Large intestine (tissue), 3 donors: ENCODE results near the gene PTPN9. TPM values are rescaled to one million over a fixed set of nuclear protein-coding genes. Genes with fewer than 3 reads are reported as not detected.
"Not testable (repeated sequence)": the region's sequence is repeated elsewhere in the genome, so short reads cannot be mapped to it uniquely, and the experiment has no call there.

Source experiments
- DNase-seq, 2 donors: peaks; one replicate each; pipeline versions ENCODE4 v3.0.0 to v3.0.0-alpha.2; 2013
- H3K27ac ChIP-seq: one replicate; pipeline ENCODE4 v1.5.1; 2013; ENCODE audit warnings: low read length
- H3K27me3 ChIP-seq: 2 replicates; pipeline ENCODE4 v1.6.1; 2013; ENCODE audit warnings: low read length; ENCODE audit not compliant: control insufficient read depth, insufficient read depth
- H3K36me3 ChIP-seq: 2 replicates; pipeline ENCODE4 v1.6.1; 2013; ENCODE audit warnings: low read length; ENCODE audit not compliant: control insufficient read depth, insufficient read depth
- H3K4me1 ChIP-seq: one replicate; pipeline ENCODE4 v1.6.1; 2013; ENCODE audit warnings: low read length; ENCODE audit not compliant: control insufficient read depth, insufficient read depth
- H3K4me3 ChIP-seq: one replicate; pipeline ENCODE4 v1.5.1; 2013; ENCODE audit warnings: low read length
- H3K9me3 ChIP-seq: one replicate; pipeline ENCODE4 v1.6.1; 2013; ENCODE audit warnings: mild to moderate bottlenecking, low read depth, low read length, moderate library complexity; ENCODE audit not compliant: control insufficient read depth
- WGBS: methylation state at CpG from one replicate; pipeline ENCODE4 v1.1.5; 2013; ENCODE audit warnings: low lambda C conversion rate; ENCODE audit not compliant: insufficient coverage; 5-methylcytosine and 5-hydroxymethylcytosine counted together
- polyA plus RNA-seq: library from polyadenylated mRNA; unstranded; fragments of 120-200 nt; gene quantifications from one replicate; pipeline ENCODE4 v1.2.1, GENCODE V29; 2013

PTPN9 gene
- polyA plus RNA-seq, 1 donor = 42.3 TPM

- no peak for DNase-seq
- peaks cover 66% of the 10 kb centered on the region for H3K36me3 ChIP-seq
- H3K27me3 ChIP-seq = no peaks in the 10 kb centered on the region
- H3K9me3 ChIP-seq = no peaks in the 10 kb centered on the region
- no CpG with 5 or more reads among the region's 8 CpGs for WGBS
- no peak overlapping the region for H3K4me3 ChIP-seq
- H3K27ac ChIP-seq = no peak overlapping the region
- H3K4me1 ChIP-seq = no peaks in the 10 kb centered on the region
These were observed 26.9 kb upstream of the PTPN9 start for GRCh38 chr15:75606026-75606425.

- no peak overlapping the region for H3K27ac ChIP-seq
- DNase-seq = no peak
- H3K4me3 ChIP-seq = no peak overlapping the region
- H3K27me3 ChIP-seq = no peaks in the 10 kb centered on the region
- peaks cover 59% of the 10 kb centered on the region for H3K36me3 ChIP-seq
- no peaks in the 10 kb centered on the region for H3K9me3 ChIP-seq
- no peaks in the 10 kb centered on the region for H3K4me1 ChIP-seq
- no CpG with 5 or more reads among the region's 2 CpGs for WGBS
These were observed 20.3 kb upstream of the PTPN9 start for GRCh38 chr15:75599401-75599800.

GRCh38 chr15:75598361-75598760, 19.2 kb upstream of the PTPN9 start:
- no peaks in the 10 kb centered on the region for H3K4me1 ChIP-seq

GRCh38 chr15:75597667-75598341, 18.7 kb upstream of the PTPN9 start:
- no CpG with 5 or more reads among the region's 3 CpGs for WGBS

More at GRCh38 chr15:75598361-75598760, 19.2 kb upstream of the PTPN9 start:
- H3K27me3 ChIP-seq = no peaks in the 10 kb centered on the region
- no peak overlapping the region for H3K4me3 ChIP-seq
- DNase-seq = no peak
- peaks cover 58% of the 10 kb centered on the region for H3K36me3 ChIP-seq
- WGBS = no CpG with 5 or more reads among the region's 4 CpGs
- H3K27ac ChIP-seq = no peak overlapping the region
- no peaks in the 10 kb centered on the region for H3K9me3 ChIP-seq

GRCh38 chr15:75596703-75597345, 17.7 kb upstream of the PTPN9 start:
- no CpG with 5 or more reads among the region's 3 CpGs for WGBS
- no peak overlapping the region for H3K27ac ChIP-seq
- no peaks in the 10 kb centered on the region for H3K4me1 ChIP-seq
- no peak overlapping the region for H3K4me3 ChIP-seq
- H3K36me3 ChIP-seq = peaks cover 52% of the 10 kb centered on the region
- no peak for DNase-seq
- no peaks in the 10 kb centered on the region for H3K27me3 ChIP-seq
- H3K9me3 ChIP-seq = no peaks in the 10 kb centered on the region

More at GRCh38 chr15:75597667-75598341, 18.7 kb upstream of the PTPN9 start:
- DNase-seq = no peak
- H3K9me3 ChIP-seq = no peaks in the 10 kb centered on the region
- H3K27ac ChIP-seq = no peak overlapping the region
- H3K4me3 ChIP-seq = no peak overlapping the region
- H3K4me1 ChIP-seq = no peaks in the 10 kb centered on the region
- no peaks in the 10 kb centered on the region for H3K27me3 ChIP-seq
- peaks cover 57% of the 10 kb centered on the region for H3K36me3 ChIP-seq

- no peaks in the 10 kb centered on the region for H3K27me3 ChIP-seq
- no peak overlapping the region for H3K4me3 ChIP-seq
- H3K27ac ChIP-seq = no peak overlapping the region
- DNase-seq = no peak
- H3K9me3 ChIP-seq = no peaks in the 10 kb centered on the region
- no CpG with 5 or more reads among the region's 9 CpGs for WGBS
- H3K36me3 ChIP-seq = peaks cover 35% of the 10 kb centered on the region
- peaks cover 5% of the 10 kb centered on the region for H3K4me1 ChIP-seq
These were observed 15.2 kb upstream of the PTPN9 start for GRCh38 chr15:75594276-75594675.

- no peaks in the 10 kb centered on the region for H3K9me3 ChIP-seq
- H3K27me3 ChIP-seq = no peaks in the 10 kb centered on the region
- no peak overlapping the region for H3K4me3 ChIP-seq
- H3K27ac ChIP-seq = no peak overlapping the region
- DNase-seq = peak; percentile 35 to 60
- peaks cover 17% of the 10 kb centered on the region for H3K36me3 ChIP-seq
- peaks cover 5% of the 10 kb centered on the region for H3K4me1 ChIP-seq
- WGBS = no CpG with 5 or more reads among the region's 4 CpGs
These were observed 12.7 kb upstream of the PTPN9 start for GRCh38 chr15:75591655-75592364.

- WGBS = 60% methylated on average over 1 of the region's 2 CpGs
- H3K36me3 ChIP-seq = peaks cover 6% of the 10 kb centered on the region
- no peaks in the 10 kb centered on the region for H3K9me3 ChIP-seq
- H3K27me3 ChIP-seq = no peaks in the 10 kb centered on the region
- H3K4me1 ChIP-seq = peaks cover 5% of the 10 kb centered on the region
- H3K4me3 ChIP-seq = no peak overlapping the region
- no peak overlapping the region for H3K27ac ChIP-seq
- DNase-seq = no peak
These were observed 11.1 kb upstream of the PTPN9 start for GRCh38 chr15:75590239-75590638.

GRCh38 chr15:75589071-75589470, 10.0 kb upstream of the PTPN9 start:
- WGBS = 100% methylated on average over 1 of the region's 5 CpGs
- no peak overlapping the region for H3K4me3 ChIP-seq
- H3K9me3 ChIP-seq = no peaks in the 10 kb centered on the region
- H3K27ac ChIP-seq = no peak overlapping the region
- peaks cover 5% of the 10 kb centered on the region for H3K4me1 ChIP-seq
- no peaks in the 10 kb centered on the region for H3K27me3 ChIP-seq
- no peaks in the 10 kb centered on the region for H3K36me3 ChIP-seq
- no peak for DNase-seq

GRCh38 chr15:75586422-75586821, 7.3 kb upstream of the PTPN9 start:
- WGBS = no CpG with 5 or more reads among the region's 5 CpGs
- not testable (repeated sequence) for H3K9me3 ChIP-seq, H3K4me1 ChIP-seq

More at GRCh38 chr15:75586422-75586821, 7.3 kb upstream of the PTPN9 start:
- not testable (repeated sequence) for H3K27ac ChIP-seq, H3K27me3 ChIP-seq, H3K4me3 ChIP-seq, H3K36me3 ChIP-seq, DNase-seq
